Lower leg skin (tissue), 3 donors: ENCODE data around the gene SIPA1.

ENCODE experiments used
- POLR2A ChIP-seq, 2 donors: fragments of 450-650 bp; IDR thresholded peaks; one replicate each; pipeline ENCODE4 v1.6.1; 2016 to 2017; ENCODE audit warnings: antibody characterized with exemption in 2 of 2, mild to moderate bottlenecking in 1 of 2, moderate library complexity in 1 of 2
- TF ChIP-seq, protein P1 (sequence below), 3 donors: fragments of 450-650 bp; IDR thresholded peaks; one replicate each; pipeline ENCODE4 v1.5.1; 2016; ENCODE audit warnings: antibody characterized with exemption in 3 of 3, mild to moderate bottlenecking in 3 of 3, moderate library complexity in 2 of 3

DNA sequence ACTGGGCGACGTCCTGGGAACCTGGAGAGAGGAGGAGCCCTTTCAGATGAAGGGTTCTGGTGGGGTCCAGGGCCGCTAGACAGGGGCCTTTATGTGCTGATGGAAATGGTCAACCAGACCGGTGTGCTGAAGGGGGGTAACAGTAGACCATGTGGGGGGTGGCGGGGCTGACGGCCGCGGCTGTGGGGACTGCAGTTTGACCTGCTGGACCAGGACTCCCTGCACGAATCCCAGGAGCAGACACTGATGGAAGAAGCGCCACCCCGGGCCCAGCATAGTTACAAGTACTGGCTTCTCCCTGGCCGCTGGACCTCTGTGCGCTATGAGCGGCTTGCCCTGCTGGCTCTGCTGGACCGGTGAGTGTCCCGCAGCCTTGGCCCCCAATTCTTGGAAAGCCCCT is 15.9 kb upstream of the SIPA1 start:
- TF ChIP-seq, protein P1, sequence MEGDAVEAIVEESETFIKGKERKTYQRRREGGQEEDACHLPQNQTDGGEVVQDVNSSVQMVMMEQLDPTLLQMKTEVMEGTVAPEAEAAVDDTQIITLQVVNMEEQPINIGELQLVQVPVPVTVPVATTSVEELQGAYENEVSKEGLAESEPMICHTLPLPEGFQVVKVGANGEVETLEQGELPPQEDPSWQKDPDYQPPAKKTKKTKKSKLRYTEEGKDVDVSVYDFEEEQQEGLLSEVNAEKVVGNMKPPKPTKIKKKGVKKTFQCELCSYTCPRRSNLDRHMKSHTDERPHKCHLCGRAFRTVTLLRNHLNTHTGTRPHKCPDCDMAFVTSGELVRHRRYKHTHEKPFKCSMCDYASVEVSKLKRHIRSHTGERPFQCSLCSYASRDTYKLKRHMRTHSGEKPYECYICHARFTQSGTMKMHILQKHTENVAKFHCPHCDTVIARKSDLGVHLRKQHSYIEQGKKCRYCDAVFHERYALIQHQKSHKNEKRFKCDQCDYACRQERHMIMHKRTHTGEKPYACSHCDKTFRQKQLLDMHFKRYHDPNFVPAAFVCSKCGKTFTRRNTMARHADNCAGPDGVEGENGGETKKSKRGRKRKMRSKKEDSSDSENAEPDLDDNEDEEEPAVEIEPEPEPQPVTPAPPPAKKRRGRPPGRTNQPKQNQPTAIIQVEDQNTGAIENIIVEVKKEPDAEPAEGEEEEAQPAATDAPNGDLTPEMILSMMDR (IDR thresholded peaks at IDR 0.05), result no peak
- TF ChIP-seq POLR2A (IDR thresholded peaks at IDR 0.05), result no peak
